GM10847 (cell line): ENCODE data around the gene CACNA1A.

Source experiments
- POLR2A ChIP-seq: IDR thresholded peaks from 2 replicates; pipeline ENCODE4 v1.6.1; 2011; ENCODE audit not compliant: insufficient read length; ENCODE audit errors: extremely low read depth

CACNA1A gene

DNA sequence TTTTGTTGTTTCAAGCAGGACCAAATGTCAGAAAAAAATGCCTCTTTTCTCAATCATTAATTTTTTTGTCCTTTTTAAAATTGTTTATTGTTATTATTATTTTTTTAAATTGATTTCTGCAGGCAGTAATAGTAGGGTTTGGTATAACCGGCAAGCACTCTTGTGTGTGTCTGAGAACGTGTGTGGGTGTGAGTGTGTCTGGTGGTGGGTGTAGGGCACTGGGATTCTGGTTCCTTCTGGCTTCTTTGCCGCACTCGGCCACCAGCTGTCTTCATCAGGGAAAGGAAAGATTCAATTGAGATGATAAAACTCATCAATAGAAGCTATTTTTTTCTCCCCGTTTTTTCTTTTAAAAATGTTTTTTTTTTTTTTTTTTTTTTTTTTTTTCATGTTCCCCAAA is 299.7 kb downstream of the CACNA1A start:
- no peak for TF ChIP-seq POLR2A

DNA sequence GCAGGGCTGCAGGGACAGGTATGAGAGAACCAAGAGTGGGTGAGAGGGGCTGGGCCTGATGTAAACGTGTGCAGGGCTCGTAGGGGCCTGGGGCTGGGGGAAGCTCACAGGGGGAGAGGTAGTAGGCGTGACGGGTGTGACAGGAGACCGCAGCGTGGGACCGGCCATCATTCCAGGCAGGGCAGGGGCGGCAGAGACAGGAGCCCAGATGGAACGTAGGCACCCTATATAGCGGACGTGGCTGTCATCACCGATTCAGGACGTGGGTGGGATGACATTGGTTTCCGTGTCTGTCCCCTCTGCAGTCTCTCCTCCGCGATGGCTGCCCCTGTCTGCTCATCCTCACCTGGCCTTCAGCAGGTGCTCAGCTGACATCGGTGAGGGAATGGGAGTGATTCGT is 307.6 kb downstream of the CACNA1A start:
- TF ChIP-seq POLR2A = no peak

DNA sequence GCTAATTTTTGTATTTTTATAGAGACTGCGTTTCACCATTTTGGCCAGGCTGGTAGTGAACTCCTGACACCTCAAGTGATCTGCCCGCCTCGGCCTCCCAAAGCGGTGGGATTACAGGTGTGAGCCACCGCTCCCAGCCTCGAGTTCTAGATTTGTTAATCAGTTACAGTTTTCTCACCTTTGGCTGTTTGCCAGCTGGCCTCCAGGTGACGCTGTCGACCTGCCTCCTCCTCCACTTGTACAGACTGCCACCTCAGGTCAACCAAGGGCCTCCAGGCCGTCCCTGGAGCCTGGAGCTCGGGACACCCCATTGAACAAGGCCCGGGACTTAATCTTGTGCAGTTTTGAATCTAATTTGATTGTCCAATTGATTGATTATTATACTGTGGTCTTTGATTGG is 310.6 kb downstream of the CACNA1A start:
- TF ChIP-seq POLR2A = no peak

DNA sequence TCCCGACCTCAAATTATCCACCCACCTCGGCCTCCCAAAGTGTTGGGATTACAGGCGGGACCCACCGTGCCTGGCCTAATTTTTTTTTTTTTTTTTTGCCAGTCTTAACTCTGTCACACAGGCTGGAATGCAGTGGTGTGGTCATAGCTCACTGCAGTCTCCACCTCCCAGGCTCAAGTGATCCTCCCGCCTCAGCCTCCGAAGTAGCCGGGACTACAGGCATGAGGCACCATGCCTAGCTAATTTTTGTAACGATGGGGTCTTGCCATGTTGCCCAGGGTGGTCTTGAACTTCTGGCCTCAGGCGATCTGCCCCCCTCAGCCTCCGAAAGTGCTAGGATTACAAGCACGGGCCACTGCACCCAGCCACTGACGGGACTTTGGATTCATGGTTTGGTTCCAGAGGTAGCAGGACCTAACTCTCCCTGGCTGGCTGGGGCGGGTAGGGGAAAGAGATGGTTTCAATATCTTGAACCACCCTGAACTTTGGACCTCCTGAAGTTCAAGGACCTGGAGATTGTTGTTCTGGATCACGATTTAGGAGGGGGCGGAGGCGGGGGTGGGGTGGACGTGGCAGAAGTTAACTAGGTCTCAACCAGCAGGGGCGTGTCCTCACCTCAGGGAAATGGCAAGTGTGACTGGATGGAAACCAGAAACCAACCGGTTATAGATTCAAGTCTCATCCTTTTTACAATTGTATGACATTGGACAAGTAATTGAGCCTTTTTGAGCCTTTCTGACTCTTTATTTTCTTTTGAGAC is 315.3 kb downstream of the CACNA1A start:
- TF ChIP-seq POLR2A = no peak

- TF ChIP-seq POLR2A = no peak
Observed at GRCh38 chr19:13189600-13189999, 316.7 kb downstream of the CACNA1A start.

DNA sequence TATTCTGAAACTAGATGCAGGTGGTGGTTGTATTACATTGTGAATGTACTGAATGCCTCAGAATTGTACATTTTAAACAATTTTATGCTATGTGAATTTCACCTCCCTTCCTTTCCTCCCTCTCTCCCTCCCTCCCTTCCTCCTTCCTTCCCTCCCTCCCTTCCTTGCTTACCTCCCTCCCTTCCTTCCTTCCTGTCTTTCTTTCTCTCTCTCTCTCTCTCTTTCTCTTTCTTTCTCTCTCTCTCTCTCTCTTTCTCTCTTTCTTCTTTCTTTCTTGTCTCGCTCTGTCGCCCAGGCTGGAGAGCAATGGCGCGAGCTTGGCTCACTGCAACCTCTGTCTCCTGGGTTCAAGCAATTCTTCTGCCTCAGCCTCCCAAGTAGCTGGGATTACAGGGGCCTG is 318.9 kb downstream of the CACNA1A start:
- TF ChIP-seq POLR2A = no peak

GRCh38 chr19:13181747-13182388 is 324.4 kb downstream of the CACNA1A start:
- no peak for TF ChIP-seq POLR2A

DNA sequence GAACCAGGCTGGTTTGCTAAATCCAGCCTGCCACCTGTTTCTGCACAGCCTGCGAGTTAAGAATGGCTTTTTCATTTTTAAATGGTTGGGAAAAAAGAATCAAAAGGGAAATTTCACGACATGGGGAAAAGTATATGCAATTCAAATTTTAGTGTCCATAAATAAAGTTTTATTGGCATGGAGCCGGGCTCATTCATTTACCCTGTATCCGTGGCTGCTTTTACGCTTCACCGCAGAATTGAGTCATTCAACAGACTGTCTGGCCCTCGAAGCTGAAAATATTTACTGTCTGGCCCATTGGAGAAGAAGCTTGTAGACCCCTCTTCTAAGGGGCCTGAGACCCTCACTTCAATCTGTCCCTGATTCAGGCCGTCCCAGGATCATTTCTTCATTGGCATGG is 329.9 kb downstream of the CACNA1A start:
- TF ChIP-seq POLR2A = no peak

DNA sequence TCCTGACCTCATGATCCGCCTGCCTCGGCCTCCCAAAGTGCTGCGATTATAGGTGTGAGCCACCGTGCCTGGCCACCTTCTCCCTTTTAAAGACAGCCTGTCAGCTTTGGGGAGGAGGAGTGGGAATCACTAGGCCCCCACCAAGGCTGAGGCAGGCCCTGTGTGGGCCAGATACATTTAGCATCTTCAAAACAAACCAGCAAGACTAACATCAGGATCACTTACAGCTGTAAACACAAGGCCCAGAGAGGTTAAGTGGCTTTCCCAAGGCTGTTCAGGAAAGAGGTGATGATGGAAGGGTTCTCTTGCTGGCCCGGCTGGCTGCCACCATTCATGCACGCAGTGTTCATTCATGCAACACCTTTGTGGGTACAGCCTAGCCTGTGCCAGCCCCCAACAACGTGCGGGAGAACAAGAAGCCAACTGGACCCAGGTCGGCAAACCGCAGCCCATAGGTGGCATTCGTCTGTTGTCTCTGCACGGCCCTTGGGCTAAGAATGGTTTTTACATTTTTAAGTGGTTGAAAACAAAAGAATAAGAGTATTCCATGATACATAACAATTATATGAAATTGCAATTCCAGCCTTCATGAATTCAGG is 333.0 kb downstream of the CACNA1A start:
- TF ChIP-seq POLR2A = no peak

- TF ChIP-seq POLR2A = no peak
Observed at GRCh38 chr19:13172346-13173138, 333.7 kb downstream of the CACNA1A start.

DNA sequence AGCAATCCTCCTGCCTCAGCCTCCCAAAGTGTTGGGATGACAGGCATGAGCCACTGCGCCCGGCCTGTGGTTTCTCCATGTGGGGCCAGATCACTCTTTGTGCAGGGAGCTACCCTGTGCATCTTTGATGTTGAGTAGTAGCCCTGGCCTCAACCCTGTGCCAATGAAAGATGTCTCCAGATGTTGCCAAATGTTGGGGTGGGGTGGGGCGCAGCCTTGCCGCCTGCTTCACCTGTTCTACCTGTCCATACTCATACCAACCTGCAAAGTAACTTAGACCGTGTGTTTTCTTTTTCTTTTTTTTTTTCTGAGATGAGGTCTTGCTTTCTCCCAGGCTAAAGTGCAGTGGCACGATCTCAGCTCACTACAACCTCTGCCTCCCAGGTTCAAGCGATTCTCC is 335.1 kb downstream of the CACNA1A start:
- no peak for TF ChIP-seq POLR2A

DNA sequence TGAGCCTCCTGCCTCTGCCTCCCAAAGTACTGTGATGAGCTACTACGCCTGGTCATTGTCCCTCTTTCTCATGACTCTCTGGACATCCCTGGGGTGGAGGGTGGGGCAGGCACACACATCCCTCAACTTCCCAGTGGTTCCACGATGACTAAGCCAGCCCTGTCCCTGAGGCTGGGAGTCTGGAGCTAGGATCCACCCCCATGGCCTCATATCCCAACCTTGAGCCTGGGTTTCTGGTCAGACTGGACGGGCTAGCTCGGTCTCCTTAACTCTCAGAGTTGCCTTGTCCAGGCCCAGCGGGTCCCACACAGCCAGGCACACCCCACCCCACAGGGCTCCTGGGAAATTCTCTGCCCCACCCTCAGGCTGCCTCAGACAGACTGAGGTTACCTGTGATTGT is 336.5 kb downstream of the CACNA1A start:
- no peak for TF ChIP-seq POLR2A

DNA sequence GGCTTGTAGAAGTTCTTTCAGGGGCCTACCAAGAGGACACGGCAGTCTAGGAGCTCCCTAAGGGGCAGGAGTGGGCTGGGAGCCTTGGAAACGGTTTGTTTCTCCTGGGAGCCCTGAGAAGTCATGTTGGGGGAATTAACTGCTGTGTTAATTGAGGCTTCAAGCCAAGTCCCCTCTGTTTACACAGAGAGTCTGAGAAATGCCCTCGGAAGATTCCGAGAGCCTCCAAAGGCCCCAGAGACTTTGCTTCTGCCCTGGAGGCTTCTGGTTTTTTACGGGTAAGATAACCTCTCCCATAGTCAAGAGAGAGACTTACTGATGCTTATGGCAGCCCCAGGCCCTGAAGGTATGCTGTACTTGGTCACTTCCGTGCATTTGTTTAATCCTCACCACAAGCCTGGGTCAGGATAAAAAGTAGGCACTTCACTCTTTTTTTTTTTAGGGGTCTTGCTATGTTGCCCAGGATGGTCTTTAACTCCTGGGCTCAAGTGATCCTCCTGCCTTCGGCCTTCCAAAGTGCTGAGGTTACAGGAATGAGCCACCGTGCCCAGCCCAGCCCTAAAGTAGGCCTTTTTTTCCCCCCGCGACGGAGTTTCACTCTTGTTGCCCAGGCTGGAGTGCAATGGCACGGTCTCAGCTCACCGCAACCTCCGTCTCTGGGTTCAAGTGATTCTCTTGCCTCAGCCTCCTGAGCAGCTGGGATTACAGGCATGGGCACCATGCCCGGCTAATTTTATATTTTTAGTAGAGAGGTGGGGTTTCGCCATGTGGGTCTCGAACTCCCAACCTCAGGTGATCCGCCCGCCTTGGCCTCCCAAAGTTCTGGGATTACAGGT is 340.9 kb downstream of the CACNA1A start:
- TF ChIP-seq POLR2A = no peak

GRCh38 chr19:13164343-13165161 is 341.7 kb downstream of the CACNA1A start:
- no peak for TF ChIP-seq POLR2A

GRCh38 chr19:13163609-13164342 is 342.5 kb downstream of the CACNA1A start:
- TF ChIP-seq POLR2A = no peak
